ENCODE data around the gene ACAP2. TPM values are rescaled to one million over a fixed set of nuclear protein-coding genes. Genes with fewer than 3 reads are reported as not detected.

ACAP2 gene
- total RNA-seq, 3 donors from 2014 or later (not counting 1 experiment from before 2014, with no cell fraction given) = 103 to 132 (median 128) TPM

DNA sequence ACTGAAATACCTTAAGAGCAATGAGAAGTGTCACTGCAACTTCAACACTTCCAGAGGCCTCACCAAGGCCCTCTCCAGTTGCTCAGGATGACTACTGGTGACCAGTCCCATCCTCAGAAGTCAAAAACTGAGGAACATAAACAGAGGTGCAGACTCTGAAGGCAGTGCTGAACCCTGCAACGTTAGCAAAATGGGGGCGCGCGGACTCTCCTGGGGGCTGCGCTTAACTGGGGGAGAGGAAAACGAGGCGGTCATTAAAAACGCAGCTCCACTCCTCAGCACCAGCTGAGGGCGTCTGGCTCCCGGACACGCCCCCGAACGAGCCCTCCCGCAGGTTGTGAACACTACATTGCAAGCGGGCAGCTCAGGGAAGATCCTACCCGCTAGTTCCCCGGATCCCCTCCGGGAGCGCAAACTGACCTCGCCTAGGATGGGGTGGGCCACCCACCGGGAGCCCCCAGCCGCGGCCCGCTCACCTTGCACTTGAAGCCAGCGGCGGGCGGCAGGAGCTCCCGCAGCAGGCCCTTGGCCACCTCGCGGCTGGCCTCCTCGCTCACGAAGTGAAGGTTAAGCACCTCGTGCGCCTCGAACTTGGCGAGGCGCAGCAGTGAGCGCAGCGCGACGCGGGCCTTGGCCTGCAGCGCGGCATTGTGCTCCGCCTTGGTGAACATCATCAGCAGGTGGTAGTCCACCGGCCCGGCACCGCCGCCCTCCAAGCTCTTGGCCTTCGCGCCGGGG is 172.6 kb downstream of the ACAP2 start:
- Histone ChIP-seq H3K9me3 (ENCODE audit: control insufficient read depth, insufficient read depth, low read length) (no peaks in the 10 kb centered on the region), H3K4me1 (ENCODE audit: control insufficient read depth, insufficient read depth, low read length) (peaks cover 23% of the 10 kb centered on the region), H3K27ac (ENCODE audit: low read length) (peak overlapping the region; percentile 46), H3K27me3 (ENCODE audit: control insufficient read depth, insufficient read depth, low read length) (no peaks in the 10 kb centered on the region), H3K4me3 (ENCODE audit: low read length) (peak overlapping the region; percentile 92), H3K36me3 (ENCODE audit: control insufficient read depth, insufficient read depth, low read length) (no peaks in the 10 kb centered on the region)
- no peaks in the 10 kb centered on the region for H3K9me3 Mint-ChIP-seq
- peaks cover 24 to 25% of the 10 kb centered on the region in 2 donors for H3K4me1 Mint-ChIP-seq
- intact Hi-C loops (cut with micrococcal nuclease) = no loop called here
- peak; percentile 57 for TF ChIP-seq CTCF (IDR thresholded peaks at IDR 0.05)
- H3K4me3 Mint-ChIP-seq = peak overlapping the region; percentile 78
- H3K36me3 Mint-ChIP-seq = no peaks in the 10 kb centered on the region
- ATAC-seq (no peak), DNase-seq (peak in 1 of 2 donors; percentile 59)
- peak overlapping the region in 1 of 2 donors; percentile 47 for H3K27ac Mint-ChIP-seq
- WGBS (ENCODE audit: insufficient coverage) = under 1% methylated on average over 52 of the region's 52 CpGs
- no peaks in the 10 kb centered on the region for H3K27me3 Mint-ChIP-seq (ENCODE audit: low read depth in 2 of 2)

DNA sequence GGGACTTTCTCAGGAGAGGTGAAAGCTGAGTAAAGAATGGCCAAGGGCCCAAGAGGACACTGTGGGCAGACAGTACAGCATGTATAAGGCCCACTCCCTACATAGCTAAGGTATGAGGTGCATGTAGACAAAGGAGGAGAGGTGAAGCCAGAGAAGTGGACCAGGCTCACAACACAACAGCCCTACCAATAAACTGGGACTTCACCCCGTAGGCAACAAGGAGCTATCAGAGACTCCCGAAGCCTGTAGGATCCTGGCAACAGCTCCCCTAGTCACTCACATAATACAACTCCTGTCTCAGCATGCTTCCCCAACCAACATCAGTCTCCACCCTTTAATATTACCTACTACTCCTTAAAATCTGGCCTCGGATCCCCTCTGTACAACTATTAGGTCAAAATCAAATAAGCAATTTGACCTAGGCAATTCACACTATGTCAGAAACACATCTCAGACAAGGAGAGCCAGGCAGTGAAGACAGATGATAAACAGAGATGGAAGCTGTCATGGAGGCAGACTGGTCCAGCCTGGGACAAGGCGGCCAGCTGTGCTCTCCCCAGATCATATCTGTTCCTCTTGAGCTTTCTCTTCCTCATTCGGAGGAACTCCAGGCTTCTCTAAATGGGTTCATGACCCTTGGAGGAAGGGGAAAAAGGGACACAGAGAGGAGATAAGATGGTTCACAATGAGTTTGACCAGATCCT is 173.3 kb downstream of the ACAP2 start:
- ATAC-seq = no peak
- no peak for TF ChIP-seq CTCF (IDR thresholded peaks at IDR 0.05)
- Mint-ChIP-seq H3K36me3 (no peaks in the 10 kb centered on the region), H3K27me3 (ENCODE audit: low read depth in 2 of 2) (no peaks in the 10 kb centered on the region), H3K4me1 (peaks cover 24 to 25% of the 10 kb centered on the region in 2 donors), H3K4me3 (peak overlapping the region; percentile 78), H3K9me3 (no peaks in the 10 kb centered on the region), H3K27ac (peak overlapping the region in 1 of 2 donors; percentile 47)
- intact Hi-C loops (cut with micrococcal nuclease) = loop anchor here (10.0 kb wide), 2 partner anchors 265 to 785 kb away; partner anchors contain the start of gene ATP13A3
- no peaks in the 10 kb centered on the region for H3K36me3 ChIP-seq (ENCODE audit: control insufficient read depth, insufficient read depth, low read length)
- H3K9me3 ChIP-seq (ENCODE audit: control insufficient read depth, insufficient read depth, low read length) = no peaks in the 10 kb centered on the region
- no peaks in the 10 kb centered on the region for H3K27me3 ChIP-seq (ENCODE audit: control insufficient read depth, insufficient read depth, low read length)
- no peak for DNase-seq
- H3K4me3 ChIP-seq (ENCODE audit: low read length) = no peak overlapping the region
- H3K4me1 ChIP-seq (ENCODE audit: control insufficient read depth, insufficient read depth, low read length) = peaks cover 23% of the 10 kb centered on the region
- H3K27ac ChIP-seq (ENCODE audit: low read length) = no peak overlapping the region
- WGBS (ENCODE audit: insufficient coverage) = 76% methylated on average over 4 of the region's 5 CpGs

- H3K27me3 Mint-ChIP-seq (ENCODE audit: low read depth in 2 of 2) = no peaks in the 10 kb centered on the region
- DNase-seq = no peak
These were observed 174.1 kb downstream of the ACAP2 start for GRCh38 chr3:195268576-195269309.

More at GRCh38 chr3:195268576-195269309, 174.1 kb downstream of the ACAP2 start:
- H3K36me3 ChIP-seq (ENCODE audit: control insufficient read depth, insufficient read depth, low read length) = no peaks in the 10 kb centered on the region
- no peak overlapping the region for H3K4me3 ChIP-seq (ENCODE audit: low read length)
- peaks cover 24 to 25% of the 10 kb centered on the region in 2 donors for H3K4me1 Mint-ChIP-seq
- intact Hi-C loops (cut with micrococcal nuclease) = loop anchor here (10.0 kb wide), 2 partner anchors 264 to 784 kb away; partner anchors contain the start of gene ATP13A3
- H3K27ac ChIP-seq (ENCODE audit: low read length) = no peak overlapping the region
- no peaks in the 10 kb centered on the region for H3K36me3 Mint-ChIP-seq
- no peaks in the 10 kb centered on the region for H3K9me3 ChIP-seq (ENCODE audit: control insufficient read depth, insufficient read depth, low read length)
- no peak for TF ChIP-seq CTCF (IDR thresholded peaks at IDR 0.05)
- ATAC-seq = no peak
- H3K4me3 Mint-ChIP-seq = peak overlapping the region; percentile 78
- H3K27ac Mint-ChIP-seq = no peak overlapping the region
- WGBS (ENCODE audit: insufficient coverage) = 97% methylated on average over 10 of the region's 11 CpGs
- H3K9me3 Mint-ChIP-seq = no peaks in the 10 kb centered on the region
- no peaks in the 10 kb centered on the region for H3K27me3 ChIP-seq (ENCODE audit: control insufficient read depth, insufficient read depth, low read length)
- H3K4me1 ChIP-seq (ENCODE audit: control insufficient read depth, insufficient read depth, low read length) = peaks cover 23% of the 10 kb centered on the region
